MV-4-11 (cell line): ENCODE measurements around the gene SOBP.

Experiments used
- DNase-seq: peaks from one replicate; lab custom pipeline; 2025; lab: John Stamatoyannopoulos, UW

SOBP gene

DNA sequence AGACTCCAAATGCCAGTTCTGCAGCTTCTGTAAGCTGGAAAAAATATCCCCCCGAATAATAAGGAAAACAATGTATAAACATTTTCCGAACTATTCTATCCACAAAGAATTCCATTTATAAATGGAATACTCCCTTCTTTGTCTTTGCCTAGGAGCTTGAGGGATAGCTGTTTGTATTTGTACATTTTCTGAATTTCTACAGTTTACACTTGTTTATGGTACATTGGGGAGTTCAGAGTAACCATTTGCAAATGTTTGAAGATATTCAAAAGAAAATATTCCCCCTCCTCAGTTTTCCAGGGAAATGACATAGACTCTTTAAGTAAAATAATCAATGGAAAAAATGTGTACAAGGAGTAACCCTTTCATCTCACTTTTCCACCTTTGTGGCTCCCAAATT, 149.6 kb downstream of the SOBP start:
- no peak for DNase-seq

DNA sequence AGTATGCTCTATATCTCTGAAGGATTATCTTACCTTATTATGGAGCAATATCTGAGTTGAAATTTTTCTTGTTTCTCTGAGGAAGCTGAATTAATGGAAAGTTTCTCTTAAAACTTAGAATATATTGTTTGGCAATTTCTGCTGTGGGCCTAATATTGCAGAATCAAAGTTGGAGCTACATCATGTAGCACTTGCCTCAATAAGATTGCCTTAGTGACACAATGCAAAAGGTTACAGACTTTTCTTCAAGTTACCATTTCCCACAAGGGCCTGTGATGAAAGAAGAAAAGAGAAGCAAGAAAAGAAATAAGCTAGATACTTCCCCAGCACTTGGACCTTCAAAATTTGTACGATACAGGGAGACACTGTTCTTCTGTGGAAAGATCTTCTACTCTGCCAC, 151.2 kb downstream of the SOBP start:
- DNase-seq, result peak; percentile 28

DNA sequence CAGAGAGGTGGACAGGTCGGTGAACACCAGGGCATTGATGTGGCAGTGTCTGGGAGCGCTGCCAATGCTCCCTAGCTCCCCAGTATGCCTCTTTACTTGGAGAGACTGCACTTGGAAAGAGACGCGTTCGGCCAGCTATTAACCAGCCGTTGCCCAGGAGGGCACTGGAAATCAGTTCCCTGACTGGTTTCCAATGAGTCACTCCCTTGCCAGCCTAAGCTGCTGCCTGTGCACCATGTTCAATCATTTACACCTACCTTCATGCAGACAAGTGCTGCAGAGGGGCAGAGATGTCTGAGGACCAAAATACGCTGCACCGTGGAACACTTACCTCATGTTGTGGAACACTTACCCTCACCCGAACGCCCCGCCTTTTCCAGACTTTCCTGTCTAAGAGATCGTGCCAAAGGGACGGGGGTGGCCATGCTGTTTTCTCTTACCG, 151.6 kb downstream of the SOBP start:
- DNase-seq, result no peak

DNA sequence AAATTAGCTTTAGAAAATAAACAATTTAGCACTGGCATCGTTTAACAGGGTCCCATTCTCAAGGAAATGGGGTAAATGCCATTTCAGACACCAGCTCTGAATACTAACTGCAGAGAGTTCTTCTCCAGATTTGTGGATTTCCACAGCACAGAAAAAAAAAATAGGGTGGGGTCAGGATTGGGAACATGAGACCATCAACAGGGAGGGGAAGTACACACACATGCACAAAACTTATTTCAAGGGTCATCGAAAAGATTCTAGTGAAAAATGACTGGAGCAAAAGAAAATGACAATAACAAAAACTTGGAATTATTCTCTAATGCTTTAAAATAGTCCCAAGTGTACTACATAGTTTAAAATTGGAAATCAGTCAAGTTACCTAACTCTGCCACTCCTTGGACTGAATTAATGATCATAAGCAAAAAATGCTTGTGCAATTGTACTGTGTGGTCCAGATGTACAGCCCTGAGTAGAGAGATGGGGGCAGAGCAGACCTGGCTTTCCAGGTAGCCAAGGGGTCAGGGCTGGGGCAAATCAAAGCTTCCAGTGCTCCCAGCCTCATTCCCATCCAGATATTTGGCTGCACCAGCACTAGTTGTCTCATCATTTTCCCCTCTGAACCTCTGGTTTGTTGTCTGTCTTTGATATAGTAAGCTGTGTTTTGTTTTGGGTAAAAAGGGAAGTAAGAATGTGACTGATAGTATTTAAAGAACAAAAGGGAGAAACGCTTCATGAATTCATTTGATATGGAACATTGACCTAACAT, 152.4 kb downstream of the SOBP start:
- DNase-seq, result peak; percentile 46

DNA sequence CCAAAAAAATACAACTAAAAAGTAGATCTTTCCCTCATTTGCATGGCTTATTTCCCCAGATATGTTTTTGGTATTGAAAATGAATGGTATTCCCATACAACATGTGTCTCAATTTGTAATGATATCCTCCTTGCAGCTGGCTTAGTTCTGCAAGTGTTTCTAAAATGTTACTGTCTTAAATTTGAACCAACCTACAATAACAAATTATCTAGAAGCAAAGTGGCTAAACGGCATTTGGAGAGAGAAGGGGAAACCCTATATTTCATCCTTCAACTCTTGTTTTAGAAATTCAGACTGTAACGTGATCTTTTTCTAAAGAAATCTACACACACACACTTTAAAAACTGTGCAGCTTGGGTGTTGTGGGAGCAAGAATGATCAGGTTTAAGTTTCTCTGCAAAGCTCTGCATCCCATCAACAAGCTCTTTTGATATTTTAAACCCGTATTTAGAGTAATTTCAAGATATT, 153.0 kb downstream of the SOBP start:
- no peak for DNase-seq

DNA sequence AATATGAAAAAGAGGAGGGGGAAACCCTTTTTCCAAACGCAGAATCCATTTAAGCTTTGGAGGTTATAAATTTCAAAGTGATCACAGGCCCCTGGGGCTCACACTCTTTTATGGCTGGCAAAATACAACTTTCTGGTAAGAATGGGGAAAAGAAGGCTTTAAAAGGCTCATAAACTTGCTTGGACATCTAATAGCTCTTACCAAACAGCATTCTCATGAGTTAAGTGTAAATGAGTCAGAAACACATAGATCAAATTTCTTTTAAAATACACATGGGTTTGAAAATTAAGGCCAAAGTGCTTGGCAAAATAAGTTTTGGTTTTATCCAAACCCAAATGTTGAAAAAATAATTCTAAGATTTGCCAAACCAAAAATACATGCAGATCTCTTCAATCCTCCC, 154.6 kb downstream of the SOBP start:
- no peak for DNase-seq

DNA sequence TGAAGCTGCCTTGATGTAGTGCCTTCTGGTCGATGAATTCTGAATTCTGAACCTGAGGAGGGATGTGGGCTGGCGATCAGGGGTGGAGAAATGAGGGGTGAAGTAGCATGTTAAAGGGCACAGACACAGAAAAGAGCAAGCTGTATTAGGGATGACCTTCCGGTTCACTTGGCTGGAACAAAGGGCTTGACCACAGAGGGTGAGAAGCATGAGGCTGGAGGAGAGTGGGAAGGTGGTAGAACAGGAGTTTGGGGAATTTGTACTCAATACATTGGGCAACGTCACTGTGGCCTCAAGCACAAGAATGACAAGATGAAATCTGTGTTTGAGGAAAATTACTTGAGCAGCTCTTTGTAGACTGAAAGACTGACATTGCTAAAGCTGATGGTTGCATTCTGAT, 155.8 kb downstream of the SOBP start:
- DNase-seq, result no peak

DNA sequence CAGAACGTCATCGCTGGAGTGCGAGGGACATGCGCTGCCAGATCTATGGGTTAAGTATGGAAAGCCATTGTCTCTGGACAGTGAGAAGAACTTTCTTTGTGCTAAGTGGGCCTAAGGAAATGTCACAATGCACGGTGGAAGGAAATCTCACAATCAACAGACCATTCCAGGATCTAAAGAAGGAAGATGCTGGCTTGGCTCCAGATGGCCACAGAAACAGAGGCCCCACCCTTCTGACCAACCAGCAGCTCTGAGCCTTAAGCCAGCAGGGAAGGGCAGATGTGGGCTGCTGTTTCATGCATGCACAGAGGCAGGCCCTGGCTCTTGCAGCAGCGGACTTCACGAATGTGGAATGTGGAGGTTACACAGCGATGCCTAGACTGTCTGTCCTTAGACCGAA, 156.3 kb downstream of the SOBP start:
- DNase-seq, result no peak

DNA sequence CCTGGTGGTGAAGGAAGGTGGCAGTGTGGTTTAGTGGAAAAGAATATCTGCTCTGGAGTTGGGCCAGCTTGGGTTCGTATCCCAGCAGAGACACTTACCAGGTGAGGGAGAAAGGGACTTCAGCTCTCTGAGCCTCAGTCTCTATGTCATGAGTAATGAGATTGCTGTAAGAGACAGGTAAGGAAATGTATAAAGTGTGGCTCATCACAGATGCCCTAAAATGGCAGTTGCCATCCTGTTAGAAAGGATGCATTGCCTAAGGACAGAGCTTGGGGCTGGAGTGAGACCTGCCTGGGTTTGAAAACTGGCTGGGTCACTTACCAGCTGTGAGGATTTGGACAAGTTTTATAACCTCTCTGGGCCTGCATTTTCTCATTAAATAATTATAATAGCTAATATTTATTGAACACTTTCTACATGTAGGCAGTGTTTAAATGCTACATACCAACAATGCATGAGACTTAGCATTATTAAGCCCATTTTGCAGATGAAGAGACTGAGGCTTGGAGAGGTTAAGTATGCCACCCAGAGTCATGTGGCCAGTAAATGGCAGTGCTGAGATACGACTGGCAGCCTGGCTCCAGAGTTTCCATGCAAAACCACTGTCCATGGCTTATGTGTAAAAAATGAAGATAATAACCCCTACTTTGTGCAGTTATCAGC, 157.0 kb downstream of the SOBP start:
- no peak for DNase-seq

DNA sequence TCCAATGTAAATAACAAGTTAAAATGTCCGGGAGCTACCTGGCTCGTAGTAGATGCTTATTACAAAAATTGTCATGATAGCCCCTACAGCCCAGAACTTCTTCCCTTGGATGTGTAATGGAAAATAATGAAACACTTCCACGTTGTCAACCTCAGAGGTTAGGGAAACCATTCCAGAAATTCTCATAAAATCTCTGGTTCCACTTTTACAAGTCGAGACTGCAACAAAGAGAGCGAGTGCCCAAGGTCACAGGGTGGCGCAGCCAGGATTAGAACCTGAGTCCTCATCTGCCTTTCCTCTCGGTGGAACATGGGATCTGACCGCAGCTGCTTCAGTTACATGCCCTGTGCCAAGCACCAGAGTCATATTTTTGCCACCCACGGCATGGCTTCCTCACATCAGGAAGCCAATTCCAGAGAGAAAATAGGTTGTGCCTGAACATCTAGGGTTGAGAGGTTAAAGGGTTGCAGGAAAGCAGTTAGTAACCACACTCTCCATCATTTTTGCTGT, 157.6 kb downstream of the SOBP start:
- no peak for DNase-seq

DNA sequence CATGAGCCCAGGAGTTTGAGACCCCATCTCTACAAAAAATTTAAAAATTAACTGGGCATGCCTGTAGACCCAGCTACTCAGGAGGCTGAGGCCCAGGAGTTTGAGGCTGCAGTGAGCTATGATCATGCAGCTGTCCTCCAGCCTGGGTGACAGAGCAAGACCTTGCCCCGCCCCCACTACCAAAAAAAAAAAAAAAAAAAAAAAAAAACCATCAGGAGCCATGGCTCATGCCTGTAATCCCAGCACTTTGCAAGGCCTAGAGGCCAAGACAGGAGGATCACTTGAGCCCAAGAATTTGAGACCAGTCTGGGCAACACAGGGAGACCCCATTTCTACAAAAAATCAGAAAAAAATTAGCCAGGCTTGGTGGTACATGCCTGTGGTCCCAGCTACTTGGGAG, 159.1 kb downstream of the SOBP start:
- no peak for DNase-seq

DNA sequence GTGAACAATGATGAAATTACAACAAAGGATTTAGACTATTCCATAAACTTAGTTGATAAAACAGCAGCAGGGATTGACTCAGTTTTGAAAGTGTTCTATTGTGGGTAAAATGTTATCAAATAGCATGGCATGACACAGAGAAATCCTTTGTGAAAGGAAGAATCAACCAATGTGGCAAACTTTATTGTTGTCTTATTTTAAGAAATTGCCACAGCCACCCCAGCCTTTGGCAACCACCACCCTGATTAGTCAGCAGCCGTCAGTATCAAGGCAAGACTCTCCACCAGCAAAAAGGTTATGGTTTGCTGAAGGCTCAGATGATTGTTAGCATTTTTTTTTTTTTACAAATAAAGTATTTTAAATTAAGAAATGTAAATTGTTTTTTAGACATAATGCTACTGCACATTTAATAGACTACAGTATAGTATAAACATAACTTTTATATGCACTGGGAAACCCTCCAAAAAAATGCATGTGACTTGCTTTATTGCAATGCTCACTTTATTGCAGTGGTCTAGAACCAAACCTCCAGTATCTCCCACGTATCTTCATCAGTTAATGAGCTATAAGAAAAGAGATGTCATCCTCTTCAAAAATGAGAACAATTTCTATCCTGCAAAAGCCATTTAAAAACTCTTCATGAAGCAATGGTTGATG, 162.7 kb downstream of the SOBP start:
- peak; percentile 56 for DNase-seq

DNA sequence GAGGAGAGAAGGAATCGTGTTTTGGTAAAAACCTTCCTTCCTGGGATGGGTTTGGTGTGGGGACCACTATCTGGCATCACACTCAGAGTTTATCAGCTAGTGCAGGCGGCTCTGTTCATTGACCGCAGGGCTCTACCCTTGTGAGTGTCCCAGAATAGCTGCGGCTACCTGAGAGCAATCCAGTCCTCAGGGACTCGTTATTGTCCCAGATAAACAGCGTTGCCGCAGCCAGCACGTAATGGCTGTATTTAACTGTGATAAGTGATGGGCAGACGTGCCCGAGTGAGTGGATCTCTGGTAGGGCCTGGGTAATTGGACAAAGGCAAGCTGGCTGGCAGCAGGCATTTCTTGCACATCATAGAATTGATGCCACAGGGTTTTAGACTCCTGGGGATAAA, 163.3 kb downstream of the SOBP start:
- no peak for DNase-seq

DNA sequence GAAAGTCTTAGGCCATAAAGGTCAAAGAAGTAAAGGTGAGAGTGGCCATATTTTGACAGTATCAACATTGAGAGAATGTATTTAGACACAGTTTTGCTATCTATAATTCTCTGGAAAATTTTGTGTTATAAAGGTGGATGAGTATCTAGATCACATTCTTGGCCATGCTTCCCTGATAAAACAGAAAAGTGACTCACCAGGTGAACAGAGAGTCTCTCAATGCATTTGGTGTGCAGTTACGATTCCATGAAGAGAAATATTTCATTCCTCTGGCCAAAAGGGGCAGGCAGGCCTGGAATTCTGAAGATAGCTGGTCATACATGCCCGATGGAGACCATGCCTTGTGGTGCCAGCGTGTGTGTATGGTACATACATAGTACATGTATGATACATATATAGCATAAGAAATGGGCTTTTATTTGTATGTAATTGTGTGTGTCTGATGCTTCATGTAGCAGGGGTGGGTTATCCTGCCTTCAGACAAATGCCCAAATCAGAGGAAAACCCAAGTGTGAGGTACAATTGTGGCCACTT, 164.0 kb downstream of the SOBP start:
- DNase-seq, result no peak

DNA sequence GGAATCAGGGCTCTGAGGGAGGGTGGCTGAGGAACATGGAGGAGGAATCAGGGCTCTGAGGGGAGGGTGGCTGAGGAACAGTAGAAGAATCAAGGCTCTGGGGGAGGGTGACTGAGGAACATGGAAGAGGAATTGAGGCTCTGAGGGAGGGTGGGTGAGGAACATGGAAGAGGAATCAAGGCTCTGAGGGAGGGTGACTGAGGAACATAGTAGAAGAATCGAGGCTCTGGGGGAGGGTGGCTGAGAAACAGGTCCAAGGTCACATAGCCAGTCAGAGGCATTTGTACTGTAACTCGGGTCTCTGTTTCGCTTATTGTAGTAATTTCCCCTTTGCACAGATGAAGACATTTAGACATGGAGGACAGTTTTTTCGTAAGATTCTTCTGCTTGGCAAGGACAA, 164.8 kb downstream of the SOBP start:
- DNase-seq, result peak; percentile 35

DNA sequence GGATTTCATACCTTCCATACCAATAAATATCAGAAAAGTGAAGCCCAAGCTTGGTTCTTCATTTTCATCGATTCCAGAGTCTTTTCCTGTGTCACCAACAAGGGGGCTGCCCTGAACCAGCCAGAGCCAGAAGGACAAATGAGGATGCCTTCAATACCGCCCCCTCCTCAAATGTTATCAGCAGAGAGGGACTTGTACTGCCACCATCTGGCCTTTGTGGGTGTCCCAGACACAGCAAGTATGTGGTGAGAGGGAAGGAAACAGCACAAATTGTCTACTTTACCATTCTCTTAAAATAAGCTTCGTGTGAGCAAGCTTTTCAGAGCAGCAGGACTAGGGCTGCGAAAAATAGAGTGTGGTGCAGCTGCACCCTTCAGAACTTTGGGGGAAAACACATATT, 165.3 kb downstream of the SOBP start:
- DNase-seq, result no peak

DNA sequence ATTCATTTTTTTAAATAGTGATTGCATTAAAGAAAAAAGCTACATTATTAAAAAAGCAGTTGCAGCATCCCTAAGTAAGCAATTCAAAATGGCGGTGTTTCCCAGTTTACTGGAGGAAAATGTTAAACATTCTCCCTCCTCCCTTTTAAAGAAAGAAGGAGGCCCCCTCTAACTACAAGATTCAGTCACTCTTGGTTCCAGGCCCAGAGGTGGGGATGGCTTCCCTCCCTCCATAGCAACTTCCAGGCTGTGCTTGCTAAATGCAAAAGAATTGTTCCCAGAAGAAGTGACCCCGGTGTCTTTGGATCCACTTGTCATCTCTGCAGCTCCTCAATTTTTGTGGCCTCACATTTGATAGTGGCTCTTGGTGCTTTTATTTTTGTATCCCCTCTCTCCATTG, 165.9 kb downstream of the SOBP start:
- DNase-seq, result no peak

DNA sequence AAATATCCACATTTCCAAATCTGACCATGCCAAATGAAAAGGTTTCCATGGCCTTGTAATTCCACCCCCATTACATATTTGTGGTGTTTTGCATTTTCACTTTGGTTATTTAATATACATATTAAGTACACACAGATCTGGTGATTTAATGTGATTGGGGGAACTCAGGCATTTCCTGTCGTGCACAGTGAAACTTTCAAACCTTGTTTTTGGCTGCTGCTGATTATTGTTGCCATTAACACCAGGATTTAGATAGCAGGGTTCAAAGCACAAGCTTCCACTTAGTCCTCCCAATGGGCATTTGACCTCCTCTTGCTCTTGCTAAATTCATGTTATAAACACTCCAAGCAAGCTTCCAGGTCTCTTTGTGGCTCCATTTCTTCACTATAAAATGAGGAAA, 166.5 kb downstream of the SOBP start:
- peak; percentile 66 for DNase-seq

DNA sequence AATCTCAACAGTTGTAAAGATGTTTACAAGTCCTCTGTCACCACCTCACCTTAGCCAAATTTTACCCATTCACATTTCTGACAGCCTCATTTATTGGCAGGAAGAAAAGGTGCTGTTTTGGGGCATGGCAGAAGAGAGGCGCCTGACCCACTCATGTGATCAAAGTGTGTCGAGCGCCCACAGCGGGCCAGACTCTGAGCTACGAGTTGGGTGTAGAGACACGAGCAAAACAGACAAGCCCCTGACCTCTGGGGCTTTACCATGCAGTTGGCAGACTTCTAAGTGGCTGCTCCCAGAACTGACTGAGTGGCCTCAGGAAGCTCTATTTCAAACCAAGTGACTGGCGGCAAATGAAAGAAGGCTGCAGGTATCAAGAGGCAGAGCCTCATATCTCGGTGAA, 167.0 kb downstream of the SOBP start:
- no peak for DNase-seq

DNA sequence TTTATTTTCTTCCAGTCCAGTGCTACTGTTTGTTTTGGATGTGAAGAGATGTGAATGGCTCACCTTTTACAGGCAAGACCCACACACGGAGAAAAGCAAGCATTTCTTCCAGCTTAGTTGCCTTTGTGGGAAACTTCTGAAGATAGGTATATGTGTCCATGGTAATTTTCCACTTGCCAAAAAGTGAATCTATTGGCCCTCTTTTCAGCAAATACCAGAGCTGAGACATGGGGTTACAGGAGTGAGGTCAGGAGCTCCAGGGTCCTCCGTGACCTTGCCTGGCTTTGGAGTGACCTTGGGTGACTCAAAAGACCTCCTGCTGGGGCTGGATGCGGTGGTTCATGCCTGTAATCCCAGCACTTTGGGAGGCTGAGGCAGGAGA, 167.4 kb downstream of the SOBP start:
- DNase-seq, result no peak

DNA sequence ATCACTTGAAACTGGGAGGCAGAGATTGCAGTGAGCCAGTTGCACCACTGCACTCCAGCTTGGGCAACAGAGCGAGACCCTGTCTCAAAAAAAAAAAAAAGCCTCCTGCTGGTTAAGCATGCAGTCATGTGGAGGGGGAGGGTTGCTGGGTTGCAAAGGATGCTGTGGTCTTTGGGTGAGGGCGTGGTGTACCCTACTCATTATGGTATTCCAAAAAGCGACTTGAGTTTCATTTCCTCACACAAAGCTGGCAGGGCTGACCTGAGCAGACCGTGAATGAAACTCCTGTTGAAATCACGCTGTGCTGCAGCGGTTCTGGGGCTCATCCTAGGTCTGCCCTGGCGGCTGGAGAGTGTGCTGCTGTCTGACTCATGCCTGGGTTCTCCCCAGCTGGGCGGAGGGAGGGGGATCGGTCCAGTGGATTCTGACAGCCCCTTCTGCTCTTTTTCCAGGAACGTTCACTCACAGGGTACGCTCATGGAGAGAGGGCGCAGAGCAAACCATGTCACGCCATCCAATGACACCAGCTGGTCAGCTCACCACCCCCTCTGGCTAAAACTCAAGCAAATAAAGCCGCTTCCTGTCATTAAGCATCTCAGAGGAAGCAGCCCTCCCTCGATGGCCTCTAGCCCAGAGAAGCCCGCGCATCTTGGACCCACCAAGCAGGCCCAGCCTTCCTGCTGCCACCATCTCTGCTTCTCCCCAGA, 168.0 kb downstream of the SOBP start:
- peak; percentile 98 for DNase-seq
